HG03520 (cell line): Measurements from ENCODE around the gene HHIPL1.

Experiments used
- ATAC-seq: cut with Tn5 transposase; IDR thresholded peaks from one replicate; pipeline ENCODE4 v1.9.1; 2021; ENCODE audit warnings: mild to moderate bottlenecking, moderate library complexity; ENCODE audit not compliant: unreplicated experiment

Gene HHIPL1

GRCh38 chr14:99609245-99610170 is 35.4 kb upstream of the HHIPL1 start:
- ATAC-seq = no peak

- ATAC-seq = no peak
These were observed 33.3 kb upstream of the HHIPL1 start for GRCh38 chr14:99611646-99612045.

- ATAC-seq = no peak
These were observed 32.7 kb upstream of the HHIPL1 start for GRCh38 chr14:99612071-99612737.

- no peak for ATAC-seq
These were observed 32.1 kb upstream of the HHIPL1 start for GRCh38 chr14:99612738-99613330.

GRCh38 chr14:99615497-99616157 is 29.3 kb upstream of the HHIPL1 start:
- ATAC-seq = no peak

- no peak for ATAC-seq
These were observed 27.8 kb upstream of the HHIPL1 start for GRCh38 chr14:99616832-99617800.

- ATAC-seq = no peak
These were observed 24.8 kb upstream of the HHIPL1 start for GRCh38 chr14:99619835-99620834.

- ATAC-seq = no peak
These were observed 23.0 kb upstream of the HHIPL1 start for GRCh38 chr14:99621948-99622347.

GRCh38 chr14:99624024-99624423 is 20.9 kb upstream of the HHIPL1 start:
- ATAC-seq = no peak

- ATAC-seq = no peak
These were observed 20.0 kb upstream of the HHIPL1 start for GRCh38 chr14:99624971-99625370.

GRCh38 chr14:99625476-99625875 is 19.5 kb upstream of the HHIPL1 start:
- ATAC-seq = no peak

- no peak for ATAC-seq
These were observed 18.8 kb upstream of the HHIPL1 start for GRCh38 chr14:99626041-99626648.

- no peak for ATAC-seq
These were observed 17.8 kb upstream of the HHIPL1 start for GRCh38 chr14:99627100-99627499.

- no peak for ATAC-seq
These were observed 17.2 kb upstream of the HHIPL1 start for GRCh38 chr14:99627510-99628381.

- ATAC-seq = no peak
These were observed 15.9 kb upstream of the HHIPL1 start for GRCh38 chr14:99628887-99629618.

GRCh38 chr14:99630202-99630601 is 14.7 kb upstream of the HHIPL1 start:
- no peak for ATAC-seq
